Loucy (cell line): ENCODE measurements around the gene SCYGR8.

Experiments
- H2AFZ ChIP-seq: fragments of 200-600 bp; sonication (generic); 2 replicates; pipeline ENCODE4 v1.6.0; 2016; ENCODE audit warnings: antibody characterized with exemption, mild to moderate bottlenecking, low read length, moderate library complexity
- H3F3A ChIP-seq: fragments of 200-600 bp; 2 replicates; pipeline ENCODE4 v1.6.0; 2016; ENCODE audit warnings: antibody characterized with exemption, low read depth, mild to moderate bottlenecking
- H3K27me3 ChIP-seq: fragments of 200-600 bp; sonication (generic); 2 replicates; pipeline ENCODE4 v1.6.1; 2014; ENCODE audit warnings: low read length, mild to moderate bottlenecking; ENCODE audit not compliant: insufficient read depth, poor library complexity, severe bottlenecking
- H3K36me3 ChIP-seq: fragments of 200-600 bp; sonication (generic); 2 replicates; pipeline ENCODE4 v1.6.1; 2016; ENCODE audit warnings: low read length; ENCODE audit not compliant: insufficient read depth
- H3K4me1 ChIP-seq: fragments of 200-600 bp; sonication (generic); 2 replicates; pipeline ENCODE4 v1.5.1; 2014; ENCODE audit warnings: low read length, mild to moderate bottlenecking; ENCODE audit not compliant: insufficient read depth, poor library complexity, severe bottlenecking
- H3K4me2 ChIP-seq: fragments of 200-600 bp; sonication (generic); 2 replicates; pipeline ENCODE4 v1.6.0; 2014; ENCODE audit warnings: antibody characterized with exemption, low read length, low read depth, mild to moderate bottlenecking; ENCODE audit not compliant: poor library complexity, severe bottlenecking
- H3K4me3 ChIP-seq: fragments of 200-600 bp; sonication (generic); 2 replicates; pipeline ENCODE4 v1.5.1; 2014; ENCODE audit warnings: low read length, mild to moderate bottlenecking, mixed read lengths; ENCODE audit not compliant: poor library complexity, severe bottlenecking
- H3K79me2 ChIP-seq: fragments of 200-600 bp; sonication (generic); 2 replicates; pipeline ENCODE4 v1.6.1; 2014; ENCODE audit warnings: low read length; ENCODE audit not compliant: insufficient read depth
- H3K9ac ChIP-seq: fragments of 200-600 bp; sonication (generic); 2 replicates; pipeline ENCODE4 v1.6.0; 2014; ENCODE audit warnings: mild to moderate bottlenecking, low read depth, low read length, moderate library complexity; ENCODE audit not compliant: poor library complexity, severe bottlenecking
- H3K9me2 ChIP-seq: fragments of 200-600 bp; sonication (generic); replicated peaks from 2 replicates; pipeline ENCODE4 v1.6.1; 2016; ENCODE audit warnings: low read depth, low read length, mixed read lengths
- H3K9me3 ChIP-seq: fragments of 200-600 bp; sonication (generic); 2 replicates; pipeline ENCODE4 v1.6.1; 2014; ENCODE audit warnings: mild to moderate bottlenecking, antibody characterized with exemption, low read length, low read depth; ENCODE audit not compliant: insufficient read depth
- H4K20me1 ChIP-seq: fragments of 200-600 bp; sonication (generic); 2 replicates; pipeline ENCODE4 v1.6.0; 2014; ENCODE audit warnings: antibody characterized with exemption, low read length, mild to moderate bottlenecking; ENCODE audit not compliant: insufficient read depth, poor library complexity, severe bottlenecking
- EZH2phosphoT487 ChIP-seq: fragments of 200-600 bp; IDR thresholded peaks from 2 replicates; pipeline ENCODE4 v1.6.1; 2018; ENCODE audit warnings: antibody characterized with exemption, mild to moderate bottlenecking, moderate library complexity, borderline replicate concordance
- TF ChIP-seq, protein P1 (sequence below): fragments of 200-600 bp; sonication (generic); conservative IDR thresholded peaks from 2 replicates; pipeline ENCODE4 v1.5.1; 2014; ENCODE audit warnings: mild to moderate bottlenecking, antibody characterized with exemption, low read length

Gene SCYGR8

GRCh38 chr2:227789803-227790202 is 44.1 kb downstream of the SCYGR8 start:
- Histone ChIP-seq H3F3A (no peaks in the 10 kb centered on the region), H3K4me3 (no peak overlapping the region), H3K9ac (no peak overlapping the region), H3K79me2 (no peaks in the 10 kb centered on the region), H3K9me3 (no peaks in the 10 kb centered on the region), H3K27me3 (no peaks in the 10 kb centered on the region), H3K4me1 (no peaks in the 10 kb centered on the region), H4K20me1 (no peaks in the 10 kb centered on the region), H3K4me2 (no peak overlapping the region), H3K36me3 (no peaks in the 10 kb centered on the region), H3K9me2 (no peaks in the 10 kb centered on the region), H2AFZ (no peak overlapping the region)
- TF ChIP-seq, protein P1, sequence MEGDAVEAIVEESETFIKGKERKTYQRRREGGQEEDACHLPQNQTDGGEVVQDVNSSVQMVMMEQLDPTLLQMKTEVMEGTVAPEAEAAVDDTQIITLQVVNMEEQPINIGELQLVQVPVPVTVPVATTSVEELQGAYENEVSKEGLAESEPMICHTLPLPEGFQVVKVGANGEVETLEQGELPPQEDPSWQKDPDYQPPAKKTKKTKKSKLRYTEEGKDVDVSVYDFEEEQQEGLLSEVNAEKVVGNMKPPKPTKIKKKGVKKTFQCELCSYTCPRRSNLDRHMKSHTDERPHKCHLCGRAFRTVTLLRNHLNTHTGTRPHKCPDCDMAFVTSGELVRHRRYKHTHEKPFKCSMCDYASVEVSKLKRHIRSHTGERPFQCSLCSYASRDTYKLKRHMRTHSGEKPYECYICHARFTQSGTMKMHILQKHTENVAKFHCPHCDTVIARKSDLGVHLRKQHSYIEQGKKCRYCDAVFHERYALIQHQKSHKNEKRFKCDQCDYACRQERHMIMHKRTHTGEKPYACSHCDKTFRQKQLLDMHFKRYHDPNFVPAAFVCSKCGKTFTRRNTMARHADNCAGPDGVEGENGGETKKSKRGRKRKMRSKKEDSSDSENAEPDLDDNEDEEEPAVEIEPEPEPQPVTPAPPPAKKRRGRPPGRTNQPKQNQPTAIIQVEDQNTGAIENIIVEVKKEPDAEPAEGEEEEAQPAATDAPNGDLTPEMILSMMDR, result no peak
- TF ChIP-seq EZH2phosphoT487, result no peak

DNA sequence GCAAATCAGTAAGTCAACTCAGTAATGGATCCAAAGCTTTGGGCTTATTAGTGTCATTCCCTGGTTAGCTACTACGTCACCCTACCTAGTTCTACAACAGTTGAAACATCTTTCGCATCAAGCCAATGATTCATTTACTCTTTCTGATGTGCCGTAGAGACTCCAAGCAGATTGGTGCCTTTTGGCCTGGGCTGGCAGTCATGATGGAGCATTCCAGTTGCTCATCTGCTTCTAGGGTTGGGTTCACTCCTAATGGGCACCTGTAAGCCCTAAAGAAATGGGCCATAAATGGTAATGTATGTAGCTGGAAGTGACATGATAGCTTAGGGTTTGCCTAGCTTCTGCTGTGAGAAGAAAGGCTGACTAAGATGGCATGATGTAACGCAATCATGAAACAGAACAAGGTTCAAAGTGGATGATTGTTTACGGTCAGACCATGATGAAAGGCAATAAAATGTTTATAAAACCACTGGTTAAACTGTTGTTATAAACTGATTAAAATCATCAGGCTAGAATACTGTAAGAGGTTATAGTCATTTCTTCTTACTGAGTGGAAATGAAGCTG is 47.5 kb downstream of the SCYGR8 start:
- H3K9me2 ChIP-seq, result no peaks in the 10 kb centered on the region
- no peak overlapping the region for H3K4me3 ChIP-seq
- no peak overlapping the region for H3K9ac ChIP-seq
- H3K4me1 ChIP-seq, result no peaks in the 10 kb centered on the region
- H3K79me2 ChIP-seq, result no peaks in the 10 kb centered on the region
- TF ChIP-seq, protein P1, result no peak
- TF ChIP-seq EZH2phosphoT487, result no peak
- H2AFZ ChIP-seq, result no peak overlapping the region
- H3F3A ChIP-seq, result no peaks in the 10 kb centered on the region
- no peaks in the 10 kb centered on the region for H3K9me3 ChIP-seq
- no peaks in the 10 kb centered on the region for H4K20me1 ChIP-seq
- H3K36me3 ChIP-seq, result no peaks in the 10 kb centered on the region
- H3K4me2 ChIP-seq, result no peak overlapping the region
- no peaks in the 10 kb centered on the region for H3K27me3 ChIP-seq
